ENCODE results near the gene MGLL. TPM values are rescaled to one million over a fixed set of nuclear protein-coding genes. Genes with fewer than 3 reads are reported as not detected.

MGLL gene
- total and polyA plus RNA-seq, 9 of the 15 experiments (the other 6 are each of a cell fraction or from before 2014, with no cell fraction given): 0.12 to 0.32 (median 0.18) TPM; not detected in 6

GRCh38 chr3:127814325-127814781 lies 8.0 kb downstream of the MGLL start:
- POLR2A ChIA-PET: no interaction called here
- DNase-seq (ENCODE audit: extremely low read depth in 1 of 4, low spot score in 3 of 4): no peak
- Histone ChIP-seq H3K79me2 (ENCODE audit: control insufficient read depth, insufficient read depth, low read length) (no peaks in the 10 kb centered on the region), H3K27ac (ENCODE audit: extremely low read depth, low read depth, low read length) (no peak overlapping the region), H3K36me3 (ENCODE audit: control insufficient read depth, insufficient read depth, low read length) (no peaks in the 10 kb centered on the region), H3K9ac (ENCODE audit: insufficient read depth in 1 of 2, low read depth in 2 of 2, low read length in 2 of 2) (no peak overlapping the region), H3K4me1 (replicated peaks in 1 of 2; ENCODE audit: control insufficient read depth in 2 of 2, insufficient read depth in 2 of 2, low read length in 2 of 2) (no peaks in the 10 kb centered on the region; a peak in 1 of 5 replicates), H4K20me1 (replicated peaks; ENCODE audit: control insufficient read depth, insufficient read depth, low read length) (no peaks in the 10 kb centered on the region), H3K9me1 (ENCODE audit: control insufficient read depth, insufficient read depth, low read length) (no peaks in the 10 kb centered on the region), H2AFZ (ENCODE audit: low read depth, low read length) (no peak overlapping the region), H3K4me3 (no peak overlapping the region), H3K4me2 (ENCODE audit: insufficient read depth, low read length) (no peak overlapping the region), H3K9me3 (replicated peaks; ENCODE audit: control insufficient read depth, insufficient read depth, low read depth, low read length) (no peaks in the 10 kb centered on the region), H3K27me3 (ENCODE audit: control insufficient read depth in 2 of 2, insufficient read depth in 2 of 2, low read length in 2 of 2) (peaks cover 4 to 51% of the 10 kb centered on the region in 2 experiments)
- intact Hi-C loops (cut with micrococcal nuclease) (no loop called here), in situ Hi-C loops (cut with MboI) (no loop called here)
- ATAC-seq: no peak
- no TSS peak for BruUV-seq (replicated peaks)
- WGBS (ENCODE audit: insufficient coverage, low coverage, missing lambda C conversion rate): 0% methylated on average over 2 of the region's 2 CpGs
- FAIRE-seq: no peak
- CTCF ChIA-PET (ENCODE audit: low intra/inter-chr PET ratio): no interaction called here
- no peak for TF ChIP-seq TFAP4 (CRISPR knock-in tag; IDR thresholded peaks at IDR 0.05; ENCODE audit: borderline replicate concordance)
- TF ChIP-seq TRIM28 (IDR thresholded peaks at IDR 0.05): no peak
- TF ChIP-seq PBX2 (CRISPR knock-in tag; IDR thresholded peaks at IDR 0.05; ENCODE audit: low read depth): no peak
- TF ChIP-seq PBX2 (tag; conservative IDR thresholded peaks at IDR 0.05; ENCODE audit: low read depth): no peak
- no peak for TF ChIP-seq TRIM24 (IDR thresholded peaks at IDR 0.05)
- TF ChIP-seq NELFE (IDR thresholded peaks at IDR 0.05; ENCODE audit: insufficient read depth, insufficient read length): no peak
- no peak for TF ChIP-seq GABPA (tag; conservative IDR thresholded peaks at IDR 0.05; ENCODE audit: low read depth)
- no peak for TF ChIP-seq ZNF584 (CRISPR knock-in tag; IDR thresholded peaks at IDR 0.05; ENCODE audit: low read depth)
- no peak for TF ChIP-seq HMGN3 (IDR thresholded peaks at IDR 0.05; ENCODE audit: borderline replicate concordance, extremely low read depth, insufficient read length, low read depth, low read length)
- TF ChIP-seq FUS (optimal IDR thresholded peaks at IDR 0.05; ENCODE audit: low read depth, low read length): no peak
- TF ChIP-seq CEBPB (tag; IDR thresholded peaks at IDR 0.05): no peak
- no peak for TF ChIP-seq HDAC3 (IDR thresholded peaks at IDR 0.05; ENCODE audit: borderline replicate concordance, partially characterized antibody)
- no peak for TF ChIP-seq U2AF1 (optimal IDR thresholded peaks at IDR 0.05; ENCODE audit: low read depth, low read length)
- no peak for TF ChIP-seq ATF3 (IDR thresholded peaks at IDR 0.05)
- TF ChIP-seq ATF3 (CRISPR knock-in tag; conservative IDR thresholded peaks at IDR 0.05): no peak
- no peak for TF ChIP-seq ZNF316 (IDR thresholded peaks at IDR 0.05)
- no peak for TF ChIP-seq SRSF3 (IDR thresholded peaks at IDR 0.05; ENCODE audit: insufficient read depth, low read length)
- TF ChIP-seq MLX (CRISPR knock-in tag; conservative IDR thresholded peaks at IDR 0.05): no peak
- no peak for TF ChIP-seq ZNF436 (CRISPR knock-in tag; IDR thresholded peaks at IDR 0.05)
